Astrocyte (in vitro differentiated cells and primary cell): ENCODE data around the gene ARHGEF3. TPM values are rescaled to one million over a fixed set of nuclear protein-coding genes. Genes with fewer than 3 reads are reported as not detected.
"Not testable (repeated sequence)": the region's sequence is repeated elsewhere in the genome, so short reads cannot be mapped to it uniquely, and the experiment has no call there.

Experiments used
- DNase-seq: peaks from one replicate; pipeline ENCODE4 v3.0.0-alpha.2; 2010; ENCODE audit warnings: low read depth
- FAIRE-seq: peaks from 2 replicates; lab custom pipeline; 2011; peaks lifted over from hg19 to GRCh38; lab: Jason Lieb, UNC
- H2AFZ ChIP-seq: 2 replicates; pipeline ENCODE4 v1.6.0; 2012; ENCODE audit warnings: low read depth, low read length, inconsistent platforms
- H3K27ac ChIP-seq: 2 replicates; pipeline ENCODE4 v1.5.1; 2011; ENCODE audit warnings: low read depth, low read length, inconsistent platforms
- H3K27me3 ChIP-seq: 2 replicates; pipeline ENCODE4 v1.6.0; 2011; ENCODE audit warnings: low read length, inconsistent platforms; ENCODE audit not compliant: insufficient read depth
- H3K36me3 ChIP-seq: 2 replicates; pipeline ENCODE4 v1.5.1; 2011; ENCODE audit warnings: low read length, inconsistent platforms; ENCODE audit not compliant: insufficient read depth
- H3K4me1 ChIP-seq: 2 replicates; pipeline ENCODE4 v1.5.1; 2011; ENCODE audit warnings: low read length, inconsistent platforms; ENCODE audit not compliant: insufficient read depth
- H3K4me2 ChIP-seq: 2 replicates; pipeline ENCODE4 v1.6.0; 2012; ENCODE audit warnings: low read length, inconsistent platforms
- H3K4me3 ChIP-seq: 2 replicates; pipeline ENCODE4 v1.5.1; 2011; ENCODE audit warnings: low read depth, mild to moderate bottlenecking, low read length, inconsistent platforms; ENCODE audit not compliant: insufficient read depth
- H3K79me2 ChIP-seq: 2 replicates; pipeline ENCODE4 v1.6.0; 2012; ENCODE audit warnings: mild to moderate bottlenecking, low read length, inconsistent platforms; ENCODE audit not compliant: insufficient read depth
- H3K9ac ChIP-seq: 2 replicates; pipeline ENCODE4 v1.6.0; 2012; ENCODE audit warnings: mild to moderate bottlenecking, low read length, inconsistent platforms
- H3K9me3 ChIP-seq: 2 replicates; pipeline ENCODE4 v1.5.1; 2012; ENCODE audit warnings: low read depth, mild to moderate bottlenecking, low read length, inconsistent platforms; ENCODE audit not compliant: insufficient read depth
- H4K20me1 ChIP-seq: 2 replicates; pipeline ENCODE4 v1.6.0; 2012; ENCODE audit warnings: low read length, inconsistent platforms; ENCODE audit not compliant: insufficient read depth
- H3K27ac Mint-ChIP-seq: one replicate; pipeline ENCODE4 v1.8.0; 2021; ENCODE audit warnings: mild to moderate bottlenecking, mixed read lengths; ENCODE audit not compliant: unreplicated experiment
- H3K27me3 Mint-ChIP-seq: one replicate; pipeline ENCODE4 v1.8.0; 2021; ENCODE audit warnings: low read depth, mixed read lengths; ENCODE audit not compliant: unreplicated experiment
- H3K36me3 Mint-ChIP-seq: one replicate; pipeline ENCODE4 v1.8.0; 2021; ENCODE audit warnings: low read depth, mixed read lengths; ENCODE audit not compliant: unreplicated experiment
- H3K4me1 Mint-ChIP-seq: one replicate; pipeline ENCODE4 v1.8.0; 2021; ENCODE audit warnings: low read depth, mixed read lengths; ENCODE audit not compliant: unreplicated experiment
- H3K4me3 Mint-ChIP-seq: one replicate; pipeline ENCODE4 v1.8.0; 2021; ENCODE audit warnings: mild to moderate bottlenecking, moderate library complexity, mixed read lengths; ENCODE audit not compliant: unreplicated experiment
- H3K9me3 Mint-ChIP-seq: one replicate; pipeline ENCODE4 v1.8.0; 2021; ENCODE audit warnings: mild to moderate bottlenecking, mixed read lengths; ENCODE audit not compliant: unreplicated experiment
- EZH2 ChIP-seq: IDR thresholded peaks from 2 replicates; pipeline ENCODE4 v1.6.1; 2012; ENCODE audit warnings: mild to moderate bottlenecking, low read length, inconsistent platforms; ENCODE audit not compliant: insufficient read depth
- total RNA-seq: library from RNA; stranded (reverse); gene quantifications from 2 replicates; pipeline ENCODE4 v1.2.1, GENCODE V29; 2021
- TF ChIP-seq, protein P1 (sequence below): IDR thresholded peaks from 2 replicates; pipeline ENCODE4 v1.5.1; 2011; ENCODE audit warnings: low read depth, mild to moderate bottlenecking, inconsistent platforms, low read length, moderate library complexity; ENCODE audit not compliant: insufficient read depth

Gene ARHGEF3
- total RNA-seq, 1 donor from 2014 or later: 14.9 TPM

DNA sequence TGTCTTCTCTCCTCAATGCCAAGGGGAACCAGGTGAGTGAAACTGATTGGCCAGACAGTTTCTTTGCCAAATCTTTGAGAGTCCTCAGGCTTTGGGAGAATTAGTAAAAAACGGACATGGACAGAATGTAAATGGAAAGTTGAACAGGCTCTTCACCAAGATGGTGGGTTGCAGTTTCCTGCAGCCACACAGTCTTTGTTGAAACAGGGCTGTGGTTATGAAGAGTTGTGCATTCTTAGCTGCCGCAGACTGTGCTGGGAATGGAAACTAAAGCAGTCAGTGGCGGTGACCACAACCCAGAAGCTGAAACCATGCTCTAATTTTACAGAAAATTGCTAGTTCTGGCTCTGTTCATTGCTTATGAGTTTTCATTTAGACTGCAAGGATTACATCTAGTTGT, 76.6 kb downstream of the ARHGEF3 start:
- Histone ChIP-seq H3K36me3 (peaks cover 2% of the 10 kb centered on the region), H2AFZ (no peak overlapping the region), H3K79me2 (no peaks in the 10 kb centered on the region), H3K4me2 (no peak overlapping the region), H3K27ac (no peak overlapping the region), H3K4me1 (no peaks in the 10 kb centered on the region), H3K9me3 (no peaks in the 10 kb centered on the region), H3K4me3 (no peak overlapping the region), H3K9ac (no peak overlapping the region), H3K27me3 (no peaks in the 10 kb centered on the region), H4K20me1 (no peaks in the 10 kb centered on the region)
- Mint-ChIP-seq H3K27me3 (no peaks in the 10 kb centered on the region), H3K27ac (peak overlapping the region; percentile 29), H3K4me3 (no peak overlapping the region), H3K4me1 (peaks cover 13% of the 10 kb centered on the region), H3K9me3 (no peaks in the 10 kb centered on the region), H3K36me3 (peaks cover 23% of the 10 kb centered on the region)
- no peak for TF ChIP-seq EZH2
- DNase-seq (peak; percentile 6), FAIRE-seq (no peak)

DNA sequence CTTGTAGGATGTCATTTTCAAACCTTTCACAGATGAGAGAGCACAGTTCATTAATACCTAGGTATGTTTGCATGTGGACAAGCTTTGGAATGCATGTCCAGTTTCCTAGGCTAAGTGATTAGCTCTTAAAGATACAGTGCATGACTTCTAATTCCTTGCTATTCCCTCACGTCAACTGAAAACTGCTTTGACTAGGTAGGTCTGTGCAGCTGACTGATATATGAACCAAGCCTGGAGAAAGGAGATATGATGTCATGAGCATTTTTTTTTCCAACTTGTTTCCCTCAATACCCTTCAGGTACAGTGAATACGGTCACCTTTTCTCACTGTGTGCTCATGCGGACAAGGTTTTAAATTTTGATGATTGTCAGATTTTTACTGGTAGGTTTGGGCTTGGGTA, 77.1 kb downstream of the ARHGEF3 start:
- Mint-ChIP-seq H3K27ac (no peak overlapping the region), H3K9me3 (peaks cover 2% of the 10 kb centered on the region), H3K4me1 (peaks cover 13% of the 10 kb centered on the region), H3K36me3 (peaks cover 26% of the 10 kb centered on the region), H3K4me3 (peak overlapping the region; percentile 16), H3K27me3 (no peaks in the 10 kb centered on the region)
- Histone ChIP-seq H3K36me3 (peaks cover 2% of the 10 kb centered on the region), H3K4me3 (no peak overlapping the region), H3K9ac (no peak overlapping the region), H2AFZ (no peak overlapping the region), H3K27ac (no peak overlapping the region), H3K9me3 (no peaks in the 10 kb centered on the region), H3K79me2 (no peaks in the 10 kb centered on the region), H4K20me1 (no peaks in the 10 kb centered on the region), H3K4me2 (no peak overlapping the region), H3K27me3 (no peaks in the 10 kb centered on the region), H3K4me1 (no peaks in the 10 kb centered on the region)
- FAIRE-seq (no peak), DNase-seq (peak; percentile 6)
- TF ChIP-seq, protein P1, sequence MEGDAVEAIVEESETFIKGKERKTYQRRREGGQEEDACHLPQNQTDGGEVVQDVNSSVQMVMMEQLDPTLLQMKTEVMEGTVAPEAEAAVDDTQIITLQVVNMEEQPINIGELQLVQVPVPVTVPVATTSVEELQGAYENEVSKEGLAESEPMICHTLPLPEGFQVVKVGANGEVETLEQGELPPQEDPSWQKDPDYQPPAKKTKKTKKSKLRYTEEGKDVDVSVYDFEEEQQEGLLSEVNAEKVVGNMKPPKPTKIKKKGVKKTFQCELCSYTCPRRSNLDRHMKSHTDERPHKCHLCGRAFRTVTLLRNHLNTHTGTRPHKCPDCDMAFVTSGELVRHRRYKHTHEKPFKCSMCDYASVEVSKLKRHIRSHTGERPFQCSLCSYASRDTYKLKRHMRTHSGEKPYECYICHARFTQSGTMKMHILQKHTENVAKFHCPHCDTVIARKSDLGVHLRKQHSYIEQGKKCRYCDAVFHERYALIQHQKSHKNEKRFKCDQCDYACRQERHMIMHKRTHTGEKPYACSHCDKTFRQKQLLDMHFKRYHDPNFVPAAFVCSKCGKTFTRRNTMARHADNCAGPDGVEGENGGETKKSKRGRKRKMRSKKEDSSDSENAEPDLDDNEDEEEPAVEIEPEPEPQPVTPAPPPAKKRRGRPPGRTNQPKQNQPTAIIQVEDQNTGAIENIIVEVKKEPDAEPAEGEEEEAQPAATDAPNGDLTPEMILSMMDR: no peak
- no peak for TF ChIP-seq EZH2

DNA sequence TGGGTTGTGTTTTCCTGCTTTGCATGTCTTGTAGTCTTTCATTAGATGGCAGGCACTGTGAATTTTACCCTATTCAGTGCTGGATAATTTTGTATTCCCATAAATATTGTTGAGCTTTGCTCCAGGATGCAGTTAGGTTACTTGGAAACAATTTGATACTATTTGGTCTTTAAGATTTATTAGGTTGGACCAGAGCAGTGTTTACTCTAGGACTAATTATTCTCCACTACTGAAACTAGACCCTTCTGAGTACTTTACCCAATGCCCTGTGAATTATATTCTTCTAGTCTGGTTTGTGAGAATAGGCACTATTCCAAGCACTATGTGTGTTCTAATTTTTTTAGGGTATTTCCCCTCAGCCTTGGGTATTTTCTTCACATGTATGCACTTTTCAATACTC, 80.9 kb downstream of the ARHGEF3 start:
- no peak overlapping the region for H3K27ac Mint-ChIP-seq

DNA sequence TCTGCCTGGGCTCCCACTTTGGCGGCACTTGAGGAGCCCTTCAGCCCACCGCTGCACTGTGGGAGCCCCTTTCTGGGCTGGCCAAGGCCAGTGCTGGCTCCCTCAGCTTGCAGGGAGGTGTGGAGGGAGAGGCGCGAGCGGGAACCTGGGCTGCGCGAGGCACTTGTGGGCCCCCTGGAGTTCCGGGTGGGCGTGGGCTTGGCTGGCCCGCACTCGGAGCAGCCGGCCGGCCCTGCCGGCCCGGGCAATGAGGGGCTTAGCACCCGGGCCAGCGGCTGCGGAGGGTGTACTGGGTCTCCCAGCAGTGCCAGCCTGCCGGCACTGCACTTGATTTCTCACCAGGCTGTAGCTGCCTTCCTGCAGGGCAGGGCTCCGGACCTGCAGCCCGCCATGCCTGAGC, 82.9 kb downstream of the ARHGEF3 start:
- H3K4me1 ChIP-seq, H3K27me3 ChIP-seq, DNase-seq, FAIRE-seq, H3K27ac Mint-ChIP-seq, H4K20me1 ChIP-seq, H3K36me3 Mint-ChIP-seq, H3K9me3 ChIP-seq, H3K4me3 ChIP-seq, H3K9me3 Mint-ChIP-seq, H2AFZ ChIP-seq, H3K9ac ChIP-seq, H3K4me1 Mint-ChIP-seq, H3K27me3 Mint-ChIP-seq, H3K79me2 ChIP-seq, H3K4me2 ChIP-seq, H3K36me3 ChIP-seq, H3K4me3 Mint-ChIP-seq, H3K27ac ChIP-seq: not testable (repeated sequence)

More for the DNA sequence above, 80.9 kb downstream of the ARHGEF3 start:
- Histone ChIP-seq H4K20me1 (no peaks in the 10 kb centered on the region), H3K27ac (no peak overlapping the region), H3K4me2 (no peak overlapping the region), H2AFZ (no peak overlapping the region), H3K79me2 (no peaks in the 10 kb centered on the region), H3K9ac (no peak overlapping the region), H3K27me3 (no peaks in the 10 kb centered on the region), H3K9me3 (no peaks in the 10 kb centered on the region), H3K36me3 (peaks cover 2% of the 10 kb centered on the region), H3K4me3 (no peak overlapping the region), H3K4me1 (no peaks in the 10 kb centered on the region)
- FAIRE-seq (no peak), DNase-seq (no peak)
- Mint-ChIP-seq H3K36me3 (peaks cover 7% of the 10 kb centered on the region), H3K27me3 (no peaks in the 10 kb centered on the region), H3K4me3 (no peak overlapping the region), H3K4me1 (peaks cover 13% of the 10 kb centered on the region), H3K9me3 (peaks cover 2% of the 10 kb centered on the region)
- TF ChIP-seq EZH2: no peak
- TF ChIP-seq, protein P1: no peak
